Activated CD8-positive, alpha-beta memory T cell treated with anti-CD3 and anti-CD28 coated beads, Interleukin-2, amount 50 U/mL, for 24 hours (primary cell): Measurements from ENCODE around the gene ADPGK.

Experiments
- DNase-seq: peaks from one replicate; pipeline ENCODE4 v3.0.0-alpha.2; 2020; ENCODE audit errors: extremely low read depth

ADPGK gene

GRCh38 chr15:72790302-72790910 is 6.8 kb upstream of the ADPGK start:
- no peak for DNase-seq

- DNase-seq = no peak
These were observed 4.0 kb upstream of the ADPGK start for GRCh38 chr15:72787526-72787925.

DNA sequence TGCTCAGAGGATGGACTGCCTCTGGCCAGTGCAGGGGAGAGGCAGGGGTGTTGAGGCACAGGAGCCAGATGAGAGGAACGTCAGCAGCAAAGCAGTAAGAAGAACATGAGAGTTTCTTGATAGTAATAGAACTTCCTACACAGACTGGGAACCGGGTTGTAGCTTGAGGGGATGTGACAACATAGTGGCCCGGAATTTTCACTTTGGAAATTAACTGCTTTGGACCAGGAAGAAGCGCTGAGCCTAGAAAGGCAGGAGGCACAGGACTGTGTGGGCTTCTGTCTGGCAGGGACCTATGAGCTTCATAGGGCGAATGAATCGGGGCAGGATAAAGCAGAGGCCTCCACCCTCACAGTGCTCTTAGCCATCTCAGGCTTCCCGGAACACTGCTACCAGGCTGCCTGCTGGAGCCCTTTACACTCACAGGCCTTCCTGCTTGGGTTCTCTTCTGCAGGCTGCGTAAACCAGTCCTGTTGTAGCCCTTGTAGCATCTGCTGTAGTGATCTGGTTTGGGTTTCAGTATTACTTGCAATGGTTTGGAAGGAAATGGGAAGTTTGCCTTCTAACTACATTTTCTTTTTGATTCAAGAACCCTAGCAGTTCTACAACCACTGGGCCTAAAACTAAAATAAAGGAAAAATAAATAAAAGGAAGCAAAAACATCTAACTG is 3.3 kb upstream of the ADPGK start:
- DNase-seq = no peak

- no peak for DNase-seq
These were observed 2.7 kb upstream of the ADPGK start for GRCh38 chr15:72786242-72786641.

DNA sequence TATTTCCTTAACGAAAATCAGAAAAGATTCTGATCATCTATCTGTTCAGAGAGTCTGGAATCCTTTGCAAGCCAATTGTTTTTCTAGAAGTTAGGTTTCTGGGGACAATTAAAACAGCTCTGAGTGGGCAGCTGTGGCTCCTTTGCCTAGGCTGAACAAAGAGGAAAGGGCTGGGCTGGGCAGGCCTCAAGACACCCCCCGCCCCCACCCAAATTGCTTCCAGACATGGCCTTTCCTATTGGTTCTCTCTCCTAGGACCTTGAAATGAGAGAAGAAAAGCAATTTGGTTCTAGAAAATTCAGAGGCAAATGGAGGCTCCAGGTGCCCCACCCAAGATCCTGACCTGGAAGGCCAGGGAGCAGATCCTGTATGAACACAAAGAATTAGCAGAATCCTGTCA is 2.3 kb upstream of the ADPGK start:
- no peak for DNase-seq

DNA sequence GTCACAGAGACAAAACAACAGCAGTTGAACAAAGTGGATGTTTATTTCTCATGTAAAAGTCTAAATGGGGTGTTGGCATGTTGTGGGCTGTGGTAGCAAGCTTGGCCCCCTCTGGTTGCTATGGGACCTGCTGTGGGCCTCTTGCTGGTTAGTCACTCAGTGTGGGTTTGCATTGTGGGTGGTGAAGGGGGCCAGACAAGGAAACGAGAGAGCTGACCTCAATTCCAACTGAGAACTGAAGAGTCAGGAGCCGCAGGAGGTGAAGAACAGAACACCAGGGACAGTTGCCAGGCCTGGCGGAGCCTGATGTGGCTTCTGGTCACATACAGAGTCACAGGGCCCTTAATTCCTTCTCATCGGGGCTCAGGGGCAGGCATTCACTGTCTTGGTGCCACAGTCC is 1.9 kb upstream of the ADPGK start:
- no peak for DNase-seq

GRCh38 chr15:72784456-72784876 is 908 bp upstream of the ADPGK start:
- no peak for DNase-seq

DNA sequence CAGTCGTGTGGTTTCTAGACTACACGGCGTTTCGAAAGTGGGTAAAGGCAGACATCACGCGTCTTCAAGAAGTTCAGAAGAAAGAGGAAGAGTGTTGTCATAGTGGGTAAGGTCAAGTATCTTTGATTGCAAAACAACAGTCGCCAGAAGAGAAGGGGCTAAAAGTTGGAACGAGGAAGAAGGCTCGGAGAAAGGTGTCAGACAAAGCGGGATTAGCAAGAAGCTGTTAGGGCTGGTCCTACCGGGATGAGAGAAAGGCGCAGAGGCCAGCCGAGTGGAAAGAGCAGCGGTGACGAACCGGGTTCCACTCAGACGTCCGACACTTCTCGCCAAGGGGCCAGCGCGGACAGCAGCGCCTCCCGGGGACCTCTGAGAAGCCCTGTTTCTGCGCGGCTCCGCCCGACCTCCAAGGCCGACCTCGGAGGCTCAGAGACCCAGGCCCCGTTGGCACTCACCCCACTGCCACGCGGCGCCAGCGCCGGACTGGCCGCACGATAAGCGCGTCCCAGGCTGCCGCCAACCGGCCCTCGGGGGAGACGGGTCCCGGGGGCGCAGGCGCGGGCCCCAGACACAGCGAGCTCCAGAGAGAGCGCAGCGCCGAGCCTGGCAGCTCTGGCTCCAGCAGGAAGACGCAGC is 436 bp downstream of the ADPGK start:
- DNase-seq = no peak

DNA sequence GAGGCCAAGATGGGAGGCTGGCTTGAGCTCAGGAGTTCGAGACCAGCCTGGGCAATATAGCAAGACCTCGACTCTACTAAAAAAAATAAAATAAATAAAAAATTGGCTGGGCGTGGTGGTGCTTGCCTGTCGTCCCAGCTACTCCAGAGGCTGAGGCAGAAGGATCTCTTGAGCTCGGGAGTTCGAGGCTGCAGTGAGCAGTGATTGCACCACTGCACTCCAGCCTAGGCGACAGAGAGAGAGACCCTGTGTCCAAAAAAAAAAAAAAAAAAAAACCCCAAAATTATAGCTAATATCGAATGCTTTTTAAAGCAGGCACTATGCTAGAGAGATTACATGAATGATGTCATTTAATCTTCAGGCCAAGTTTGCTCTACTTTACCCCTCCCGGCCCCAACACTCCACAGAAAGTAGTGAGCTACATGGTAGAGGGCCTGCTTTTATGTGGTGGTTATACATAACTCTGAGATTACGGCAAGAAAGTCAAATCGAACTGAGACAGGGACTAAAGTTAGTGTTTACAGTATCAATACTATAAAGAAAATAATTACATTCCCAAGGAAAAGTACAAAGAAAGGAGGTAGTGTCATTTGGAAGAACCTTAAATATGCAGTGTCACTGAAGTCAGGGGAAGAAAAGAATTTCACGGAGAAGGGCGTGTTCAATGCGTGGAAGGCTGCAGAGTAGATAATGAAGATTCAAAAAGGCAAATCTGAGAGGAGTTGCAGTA is 1.1 kb downstream of the ADPGK start:
- DNase-seq = no peak

GRCh38 chr15:72781631-72782030 is 1.9 kb downstream of the ADPGK start:
- no peak for DNase-seq

DNA sequence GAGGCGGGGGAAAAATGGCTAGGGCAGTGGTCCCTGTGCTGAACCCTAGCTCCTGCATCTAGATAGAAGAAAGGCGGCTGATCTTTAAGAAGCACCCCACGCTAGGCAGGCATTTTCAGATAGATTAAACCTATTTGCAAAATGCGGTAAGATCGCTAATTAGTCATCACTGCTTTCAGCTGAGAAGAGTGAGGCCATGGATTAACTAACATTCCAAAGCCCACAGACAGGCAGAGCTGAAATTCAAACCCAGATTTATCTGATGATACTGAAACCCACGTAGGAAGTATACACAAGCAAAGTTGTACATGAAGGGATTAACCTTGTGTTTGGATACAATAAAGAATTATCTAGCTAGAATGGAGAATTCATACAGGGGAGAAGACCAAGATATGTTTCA is 4.8 kb downstream of the ADPGK start:
- DNase-seq = no peak

DNA sequence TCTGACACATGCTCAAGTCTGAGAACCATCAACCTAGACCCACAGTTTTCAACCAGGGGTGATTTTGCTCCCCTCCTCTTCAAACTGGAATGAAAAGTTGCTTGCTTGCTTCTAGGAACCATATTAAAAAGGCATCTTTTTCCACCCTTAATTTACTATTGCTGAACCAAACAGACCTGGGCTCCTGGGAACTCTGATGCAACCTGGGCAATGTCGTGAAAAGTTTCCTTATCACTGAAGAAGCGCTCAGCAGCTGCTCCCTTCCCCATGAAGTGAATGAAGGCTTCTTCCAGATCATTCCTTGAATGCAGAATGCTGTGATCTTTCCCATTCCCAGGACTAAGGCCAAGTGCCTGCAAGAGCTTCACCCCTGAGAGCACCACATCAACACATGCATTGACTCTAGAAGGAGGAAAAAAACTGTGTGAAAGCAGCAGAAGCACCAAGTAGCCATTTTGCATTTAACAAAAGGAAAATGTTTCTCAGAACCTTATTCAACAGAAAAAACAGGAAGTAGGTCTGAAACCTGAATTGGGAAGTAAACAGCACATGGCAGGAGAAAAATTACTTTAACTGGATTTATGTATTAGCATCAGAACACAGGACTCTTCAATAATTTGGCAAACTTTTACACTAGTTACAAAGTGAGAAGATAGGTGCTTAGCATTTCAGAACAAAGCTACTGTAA is 8.7 kb downstream of the ADPGK start:
- no peak for DNase-seq

DNA sequence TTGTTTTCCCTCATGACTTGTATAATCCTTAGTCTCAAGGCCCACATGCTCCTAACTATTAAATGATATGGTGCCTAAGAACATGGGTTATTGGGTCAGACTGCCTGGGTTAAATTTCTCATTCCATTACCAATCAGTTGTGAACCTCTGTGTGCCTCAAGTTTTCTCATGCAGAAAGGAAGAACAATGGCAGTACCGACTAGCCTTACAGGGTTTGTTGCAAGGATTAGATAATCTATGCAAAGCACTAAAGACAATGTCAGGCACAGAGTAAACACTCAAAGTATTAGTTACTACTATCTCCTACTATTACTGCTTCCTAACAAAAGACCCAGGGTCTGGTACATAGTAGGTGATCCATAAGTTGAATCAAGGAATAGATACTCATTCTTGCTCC is 12.2 kb downstream of the ADPGK start:
- DNase-seq = no peak

GRCh38 chr15:72770673-72771328 is 12.8 kb downstream of the ADPGK start:
- no peak for DNase-seq

DNA sequence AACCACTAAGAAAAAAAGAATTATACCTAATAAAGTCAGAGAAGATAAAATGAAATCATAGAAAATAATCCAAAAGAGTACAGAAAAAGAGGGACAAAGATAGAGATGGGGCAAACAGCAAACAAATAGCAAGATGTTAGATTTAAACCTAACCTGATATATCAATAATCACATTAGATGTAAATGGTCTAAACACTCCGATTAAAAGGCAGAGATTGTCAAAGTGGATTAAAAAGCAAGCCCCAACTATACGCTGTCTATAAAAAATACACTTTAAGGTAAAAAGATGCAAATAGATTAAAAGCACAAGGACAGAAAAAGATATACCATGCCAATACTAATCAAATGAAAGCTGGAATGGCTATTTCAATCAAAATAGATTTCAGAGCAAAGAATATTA is 16.8 kb downstream of the ADPGK start:
- no peak for DNase-seq

GRCh38 chr15:72766025-72766424 is 17.5 kb downstream of the ADPGK start:
- DNase-seq = no peak

DNA sequence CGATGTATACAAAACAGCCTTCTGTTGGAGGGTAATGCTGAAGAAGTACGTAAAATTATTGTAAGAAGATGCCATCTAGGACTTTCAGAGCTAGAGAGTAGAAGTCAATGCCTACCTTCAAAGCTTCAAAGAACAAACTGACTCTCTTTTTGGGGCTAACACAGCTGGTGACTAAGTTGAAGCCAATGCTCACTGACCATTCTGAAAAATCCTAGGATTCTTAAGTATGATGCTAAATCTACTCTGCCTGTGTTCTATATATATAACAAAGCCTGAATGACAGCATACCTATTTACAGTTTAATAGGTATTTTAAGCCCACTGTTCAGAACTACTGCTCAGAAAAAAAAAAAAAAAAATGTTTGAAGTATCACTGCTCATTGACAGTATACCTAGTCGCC is 18.9 kb downstream of the ADPGK start:
- DNase-seq = no peak

DNA sequence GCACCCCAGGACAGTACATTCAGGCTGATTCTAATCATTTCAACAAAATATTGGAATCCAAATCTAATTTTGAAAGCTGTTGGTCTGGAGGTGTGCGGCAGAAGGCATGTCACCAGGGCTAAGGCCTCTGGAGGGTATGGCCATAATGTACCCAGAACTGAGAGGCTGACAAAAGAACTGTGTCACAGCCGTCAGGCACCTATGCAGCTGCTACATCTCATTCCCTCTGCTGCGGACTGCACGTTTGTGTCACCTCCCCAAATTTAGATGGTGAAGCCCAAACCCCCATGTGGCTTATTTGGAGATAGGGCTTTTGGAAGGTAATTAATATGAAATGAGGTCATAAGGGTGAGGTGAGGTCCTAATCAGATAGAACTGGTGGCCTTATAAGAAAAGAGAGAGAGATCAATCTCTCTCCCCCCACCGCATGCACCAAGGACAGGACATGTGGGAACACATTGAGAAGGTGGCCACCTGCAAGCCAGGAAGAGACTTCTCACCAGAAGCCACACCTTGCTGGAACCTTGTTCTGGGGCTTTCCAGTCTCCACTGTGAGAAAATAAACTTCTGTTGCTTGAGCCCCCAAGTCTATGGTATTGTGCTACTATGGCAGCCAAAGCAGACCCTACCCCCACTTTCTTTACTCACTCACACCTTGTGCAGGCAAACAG is 22.8 kb downstream of the ADPGK start:
- no peak for DNase-seq

- no peak for DNase-seq
These were observed 25.4 kb downstream of the ADPGK start for GRCh38 chr15:72758182-72758581.

DNA sequence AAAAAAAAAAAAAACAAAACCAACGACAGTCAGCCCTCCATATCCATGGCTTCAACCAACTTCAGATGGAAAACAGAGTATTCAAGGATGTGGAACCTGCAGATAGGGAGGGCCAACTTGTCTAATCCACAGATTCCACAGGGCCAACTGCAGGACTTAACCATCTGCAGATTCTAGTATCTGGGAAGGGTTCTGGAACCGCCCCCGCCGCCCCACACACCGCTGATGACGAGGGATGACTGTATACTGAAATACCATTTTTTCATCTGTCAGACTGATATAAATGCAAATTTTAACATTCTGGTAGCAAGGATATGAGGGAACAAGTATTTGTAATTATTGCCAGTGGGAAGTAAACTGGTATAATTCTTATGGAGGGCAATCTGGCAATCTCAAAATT is 29.5 kb downstream of the ADPGK start:
- no peak for DNase-seq
